Activated gamma-delta T cell treated with anti-CD3 and anti-CD28 coated beads, Interleukin-2, amount 50 U/mL, for 16 hours (primary cell): ENCODE data around the gene RASSF1.

Source experiments
- DNase-seq: peaks from one replicate; pipeline ENCODE4 v3.0.0-alpha.2; 2020; ENCODE audit warnings: low read depth

The RASSF1 gene

GRCh38 chr3:50299929-50300680 lies 40.5 kb downstream of the RASSF1 start:
- no peak for DNase-seq

- no peak for DNase-seq
Observed at GRCh38 chr3:50299638-50299928, 41.1 kb downstream of the RASSF1 start.

GRCh38 chr3:50298836-50299637 lies 41.6 kb downstream of the RASSF1 start, which contains the start of the genes HYAL3 and NAA80:
Gene HYAL3, minus strand, starts transcription at chr3:50299405. Its CDS starts 3,803 bp downstream, at chr3:50295602.
Gene NAA80, minus strand, starts transcription at chr3:50299405. Its CDS starts 1,942 bp downstream, at chr3:50297463.
- peak; percentile 97 for DNase-seq

- DNase-seq, result no peak
Observed at GRCh38 chr3:50297896-50298725, 42.5 kb downstream of the RASSF1 start.

GRCh38 chr3:50297384-50297775 lies 43.3 kb downstream of the RASSF1 start:
- no peak for DNase-seq

- DNase-seq, result no peak
Observed at GRCh38 chr3:50296721-50297383, 43.8 kb downstream of the RASSF1 start.

- DNase-seq, result no peak
Observed at GRCh38 chr3:50295553-50296431, 44.8 kb downstream of the RASSF1 start.

- DNase-seq, result no peak
Observed at GRCh38 chr3:50294492-50295403, 45.9 kb downstream of the RASSF1 start.

- DNase-seq, result no peak
Observed at GRCh38 chr3:50294089-50294488, 46.5 kb downstream of the RASSF1 start.

GRCh38 chr3:50293079-50293801 lies 47.4 kb downstream of the RASSF1 start:
- no peak for DNase-seq

GRCh38 chr3:50292159-50293078 lies 48.2 kb downstream of the RASSF1 start, which contains the start of gene IFRD2:
Gene IFRD2, minus strand, starts transcription at chr3:50292429. Its CDS starts 155 bp downstream, at chr3:50292274.
- peak; percentile 94 for DNase-seq

GRCh38 chr3:50290161-50290641 lies 50.4 kb downstream of the RASSF1 start:
- no peak for DNase-seq

GRCh38 chr3:50289130-50289529 lies 51.5 kb downstream of the RASSF1 start:
- DNase-seq, result no peak

GRCh38 chr3:50288387-50289007 lies 52.1 kb downstream of the RASSF1 start:
- DNase-seq, result no peak

- no peak for DNase-seq
Observed at GRCh38 chr3:50287262-50287661, 53.4 kb downstream of the RASSF1 start.

- no peak for DNase-seq
Observed at GRCh38 chr3:50286322-50287227, 54.1 kb downstream of the RASSF1 start.
